LNCaP clone FGC (cell line): ENCODE measurements around the gene GRM1.

Source experiments
- DNase-seq: peaks from one replicate; pipeline ENCODE4 v3.0.0-alpha.2; 2011; ENCODE audit warnings: low read depth
- H3K4me3 ChIP-seq: 2 replicates; pipeline ENCODE4 v1.5.1; 2011; ENCODE audit warnings: mild to moderate bottlenecking, low read depth, low read length, control low read depth
- TF ChIP-seq, protein P1 (sequence below): IDR thresholded peaks from 2 replicates; pipeline ENCODE4 v1.5.1; 2012; ENCODE audit warnings: mild to moderate bottlenecking; ENCODE audit not compliant: control insufficient read depth, insufficient read depth; ENCODE audit errors: extremely low read depth

Gene GRM1

DNA sequence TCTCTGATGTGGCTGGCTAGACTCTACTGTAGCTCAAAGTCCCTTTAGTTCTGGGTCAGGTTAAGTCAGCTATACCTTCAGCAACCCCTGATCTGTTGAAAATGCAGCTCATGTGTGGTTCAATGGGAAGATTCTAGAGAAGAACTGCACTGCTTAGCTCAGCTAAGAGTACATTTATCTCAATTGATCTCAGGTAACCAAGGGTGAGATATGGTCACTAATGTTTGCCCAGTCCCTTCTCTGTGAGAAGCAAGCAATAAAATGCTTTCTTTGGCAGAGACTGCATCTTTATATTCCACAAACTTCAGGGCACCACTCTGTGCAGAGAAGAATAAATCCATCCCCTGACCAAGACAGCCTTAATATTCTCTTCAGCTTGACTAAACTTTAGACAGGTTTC lies 274.1 kb downstream of the GRM1 start:
- H3K4me3 ChIP-seq = no peak overlapping the region
- TF ChIP-seq, protein P1, sequence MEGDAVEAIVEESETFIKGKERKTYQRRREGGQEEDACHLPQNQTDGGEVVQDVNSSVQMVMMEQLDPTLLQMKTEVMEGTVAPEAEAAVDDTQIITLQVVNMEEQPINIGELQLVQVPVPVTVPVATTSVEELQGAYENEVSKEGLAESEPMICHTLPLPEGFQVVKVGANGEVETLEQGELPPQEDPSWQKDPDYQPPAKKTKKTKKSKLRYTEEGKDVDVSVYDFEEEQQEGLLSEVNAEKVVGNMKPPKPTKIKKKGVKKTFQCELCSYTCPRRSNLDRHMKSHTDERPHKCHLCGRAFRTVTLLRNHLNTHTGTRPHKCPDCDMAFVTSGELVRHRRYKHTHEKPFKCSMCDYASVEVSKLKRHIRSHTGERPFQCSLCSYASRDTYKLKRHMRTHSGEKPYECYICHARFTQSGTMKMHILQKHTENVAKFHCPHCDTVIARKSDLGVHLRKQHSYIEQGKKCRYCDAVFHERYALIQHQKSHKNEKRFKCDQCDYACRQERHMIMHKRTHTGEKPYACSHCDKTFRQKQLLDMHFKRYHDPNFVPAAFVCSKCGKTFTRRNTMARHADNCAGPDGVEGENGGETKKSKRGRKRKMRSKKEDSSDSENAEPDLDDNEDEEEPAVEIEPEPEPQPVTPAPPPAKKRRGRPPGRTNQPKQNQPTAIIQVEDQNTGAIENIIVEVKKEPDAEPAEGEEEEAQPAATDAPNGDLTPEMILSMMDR = no peak
- peak; percentile 79 for DNase-seq

DNA sequence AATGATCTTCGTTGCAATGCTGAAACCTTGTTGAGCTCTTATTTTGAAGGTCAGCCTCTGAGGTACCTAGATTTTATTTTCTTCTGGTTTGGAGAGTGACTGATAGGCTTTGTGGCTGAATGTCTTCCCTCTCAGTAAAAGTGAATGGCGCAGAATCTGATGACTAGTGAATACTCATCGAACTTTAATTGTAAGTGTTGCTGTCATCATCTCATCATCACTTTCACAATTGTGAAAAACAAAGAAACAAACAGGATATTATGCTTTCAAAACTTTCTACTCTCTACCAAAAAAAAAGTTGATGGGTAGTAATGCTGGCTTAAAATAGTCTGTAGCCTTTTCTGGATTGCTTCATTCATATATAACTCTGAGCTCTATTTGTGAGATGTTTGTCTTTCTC lies 275.3 kb downstream of the GRM1 start:
- H3K4me3 ChIP-seq = no peak overlapping the region
- DNase-seq = no peak
- TF ChIP-seq, protein P1 = no peak

DNA sequence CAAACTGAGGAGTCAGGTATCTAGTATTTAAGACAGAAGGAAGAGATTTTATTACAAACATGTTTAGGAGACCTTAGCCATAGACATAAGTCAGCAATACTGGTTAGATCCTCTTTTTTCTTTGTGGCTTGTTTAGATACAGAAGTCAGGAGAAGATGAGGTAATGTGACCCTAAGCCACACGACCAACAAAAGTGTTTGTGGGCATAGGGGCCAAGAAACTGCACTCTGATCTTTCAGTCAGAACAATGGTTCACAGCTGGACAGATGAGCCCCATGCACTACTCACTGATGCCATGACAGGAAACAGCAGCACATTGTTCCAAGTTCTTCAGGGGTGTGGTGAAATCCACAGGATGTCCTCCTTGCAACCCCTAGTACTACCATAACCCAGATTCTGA lies 276.2 kb downstream of the GRM1 start:
- no peak overlapping the region for H3K4me3 ChIP-seq
- DNase-seq = no peak
- TF ChIP-seq, protein P1 = no peak

DNA sequence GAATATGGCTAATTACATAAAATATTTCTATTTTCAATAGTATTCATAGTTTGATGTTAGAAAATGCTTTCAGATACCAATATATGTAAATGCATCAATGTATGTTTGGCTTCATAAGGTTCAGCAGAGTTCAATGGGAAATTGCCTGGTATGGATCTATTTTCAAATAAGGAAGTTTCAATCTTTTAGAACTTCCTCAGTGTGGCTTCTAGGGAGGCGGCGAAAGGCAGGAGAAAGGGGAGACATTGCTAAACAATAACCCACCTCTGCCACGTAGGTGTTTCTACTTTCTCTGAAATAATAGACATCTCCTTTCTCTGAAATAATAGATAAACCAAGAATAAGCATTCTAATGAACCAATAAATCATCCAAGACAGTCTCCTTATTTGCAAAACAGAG lies 277.1 kb downstream of the GRM1 start:
- DNase-seq = no peak

DNA sequence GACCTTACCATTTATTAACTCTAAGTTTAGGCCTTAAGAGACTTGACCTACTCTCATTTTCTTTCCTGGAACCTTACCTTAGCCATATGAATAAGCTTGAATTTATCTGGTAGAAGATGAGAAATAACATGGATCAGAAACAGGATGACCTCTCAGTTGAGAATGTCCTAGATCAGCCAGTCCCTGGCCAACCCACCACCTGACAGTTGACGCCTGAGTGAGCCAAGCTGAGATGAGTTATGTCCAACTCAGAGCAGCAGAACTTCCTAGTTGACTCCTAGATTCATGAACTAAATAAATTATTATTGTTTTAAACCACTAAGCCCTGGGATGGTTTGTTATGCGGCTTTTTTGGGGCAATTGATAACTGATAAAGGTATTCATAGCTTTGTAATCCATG lies 281.8 kb downstream of the GRM1 start:
- no peak overlapping the region for H3K4me3 ChIP-seq
- TF ChIP-seq, protein P1 = no peak
- no peak for DNase-seq

More for the DNA sequence above, 277.1 kb downstream of the GRM1 start:
- H3K4me3 ChIP-seq = no peak overlapping the region
- TF ChIP-seq, protein P1 = no peak

DNA sequence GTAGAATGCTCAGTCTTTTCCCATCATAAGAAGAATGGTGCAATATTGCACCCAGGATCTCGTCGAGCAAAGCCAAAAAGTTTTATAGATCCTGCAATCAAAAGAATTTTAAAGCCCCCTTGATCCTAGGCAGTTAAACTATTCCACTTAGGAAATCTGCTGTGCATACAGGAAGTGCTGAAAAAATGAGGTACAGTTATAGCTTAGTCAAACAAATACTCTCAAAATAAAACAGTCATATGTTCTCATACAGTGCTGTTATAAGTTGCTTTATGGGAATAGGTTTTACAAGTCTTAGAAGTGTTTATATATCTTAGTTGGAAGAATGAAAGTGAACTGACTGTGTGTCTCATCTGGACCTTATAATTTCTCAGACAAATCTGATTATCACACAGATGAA lies 282.2 kb downstream of the GRM1 start:
- TF ChIP-seq, protein P1 = no peak
- no peak overlapping the region for H3K4me3 ChIP-seq
- DNase-seq = no peak

DNA sequence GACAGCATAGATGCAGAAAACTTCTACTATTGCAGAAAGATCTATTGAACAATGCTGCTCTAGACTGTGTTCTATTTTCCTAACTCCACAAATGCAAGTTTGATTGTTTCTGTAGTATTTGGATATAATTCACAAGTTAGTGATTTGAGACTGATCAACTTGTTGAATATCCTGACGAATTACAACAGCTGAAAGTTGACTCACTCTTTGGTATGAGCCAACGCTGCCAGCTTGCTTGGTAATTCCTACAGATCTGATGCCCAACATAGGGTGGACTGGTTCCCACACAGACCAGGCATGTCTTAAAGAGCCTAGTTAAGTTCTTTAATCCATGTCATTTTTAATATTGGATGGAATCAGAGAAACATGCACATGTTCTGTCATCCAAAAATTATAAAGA lies 283.7 kb downstream of the GRM1 start:
- H3K4me3 ChIP-seq = no peak overlapping the region
- TF ChIP-seq, protein P1 = no peak
- DNase-seq = no peak
